Breast epithelium (tissue), 3 donors: ENCODE results near the gene FOXK1.

ENCODE experiments used
- POLR2AphosphoS5 ChIP-seq, 3 donors: sonication (generic); formaldehyde crosslinking; IDR thresholded peaks; one replicate each; pipeline ENCODE4 v1.6.1; 2017; ENCODE audit warnings: antibody characterized with exemption in 3 of 3
- TF ChIP-seq, protein P1 (sequence below), 3 donors: fragments of 450-650 bp; IDR thresholded peaks; one replicate each; pipeline ENCODE4 v1.5.1; 2016 to 2017; ENCODE audit warnings: antibody characterized with exemption in 3 of 3, mild to moderate bottlenecking in 3 of 3, moderate library complexity in 3 of 3

DNA sequence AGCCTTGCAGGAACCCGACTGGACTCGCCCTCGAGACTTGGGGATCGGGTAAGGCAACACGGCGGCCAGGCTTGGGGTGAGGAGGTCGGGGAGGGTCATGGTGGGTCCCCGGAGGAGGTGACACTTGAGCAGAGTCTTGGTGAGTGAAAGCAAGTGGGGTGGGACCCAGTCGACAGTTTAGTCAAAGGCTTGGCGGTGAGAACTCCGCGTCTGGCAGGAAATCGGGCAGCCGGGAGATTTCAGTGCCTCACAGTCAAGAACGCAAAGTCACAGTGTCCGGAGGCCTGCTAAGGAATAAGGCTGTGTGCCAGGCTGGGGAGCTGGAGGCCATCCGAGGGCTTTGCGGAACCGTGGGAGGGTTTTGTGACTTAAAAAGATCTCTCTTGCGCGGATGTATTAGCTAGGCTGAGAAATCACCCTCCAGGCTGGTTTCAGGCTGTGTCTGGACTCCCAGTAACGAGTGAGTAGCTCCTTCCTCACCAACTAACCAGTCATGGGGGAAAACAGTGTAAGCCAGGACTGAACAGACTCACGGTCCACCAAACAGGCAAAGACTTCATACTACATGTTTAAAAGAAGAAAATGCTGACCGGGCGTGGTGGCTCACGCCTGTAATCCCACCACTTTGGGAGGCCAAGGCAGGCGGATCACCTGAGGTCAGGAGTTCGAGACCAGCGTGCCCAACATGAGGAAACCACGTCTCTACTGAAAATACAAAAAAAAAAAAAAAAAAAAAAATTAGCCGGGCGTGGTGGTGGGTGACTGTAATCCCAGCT lies 93.9 kb downstream of the FOXK1 start:
- TF ChIP-seq, protein P1, sequence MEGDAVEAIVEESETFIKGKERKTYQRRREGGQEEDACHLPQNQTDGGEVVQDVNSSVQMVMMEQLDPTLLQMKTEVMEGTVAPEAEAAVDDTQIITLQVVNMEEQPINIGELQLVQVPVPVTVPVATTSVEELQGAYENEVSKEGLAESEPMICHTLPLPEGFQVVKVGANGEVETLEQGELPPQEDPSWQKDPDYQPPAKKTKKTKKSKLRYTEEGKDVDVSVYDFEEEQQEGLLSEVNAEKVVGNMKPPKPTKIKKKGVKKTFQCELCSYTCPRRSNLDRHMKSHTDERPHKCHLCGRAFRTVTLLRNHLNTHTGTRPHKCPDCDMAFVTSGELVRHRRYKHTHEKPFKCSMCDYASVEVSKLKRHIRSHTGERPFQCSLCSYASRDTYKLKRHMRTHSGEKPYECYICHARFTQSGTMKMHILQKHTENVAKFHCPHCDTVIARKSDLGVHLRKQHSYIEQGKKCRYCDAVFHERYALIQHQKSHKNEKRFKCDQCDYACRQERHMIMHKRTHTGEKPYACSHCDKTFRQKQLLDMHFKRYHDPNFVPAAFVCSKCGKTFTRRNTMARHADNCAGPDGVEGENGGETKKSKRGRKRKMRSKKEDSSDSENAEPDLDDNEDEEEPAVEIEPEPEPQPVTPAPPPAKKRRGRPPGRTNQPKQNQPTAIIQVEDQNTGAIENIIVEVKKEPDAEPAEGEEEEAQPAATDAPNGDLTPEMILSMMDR (IDR thresholded peaks at IDR 0.05): no peak
- TF ChIP-seq POLR2AphosphoS5 (IDR thresholded peaks at IDR 0.05): no peak
